GM12891 (cell line): ENCODE measurements around the gene CACNG6.

Experiments
- PAX5 ChIP-seq: IDR thresholded peaks from 2 replicates; pipeline ENCODE4 v1.6.1; 2011; ENCODE audit warnings: low read length, moderate library complexity, mild to moderate bottlenecking; ENCODE audit not compliant: insufficient read depth, severe bottlenecking
- POLR2A ChIP-seq: IDR thresholded peaks from 2 replicates; pipeline ENCODE4 v1.6.1; 2011; ENCODE audit warnings: low read depth, low read length, control low read depth
- POLR2AphosphoS5 ChIP-seq: IDR thresholded peaks from 2 replicates; pipeline ENCODE4 v1.6.1; 2011; ENCODE audit warnings: low read depth, low read length, control low read depth
- POU2F2 ChIP-seq: IDR thresholded peaks from 2 replicates; pipeline ENCODE4 v1.6.1; 2011; ENCODE audit warnings: low read depth, mild to moderate bottlenecking, control low read depth, low read length, moderate library complexity
- SPI1 ChIP-seq: IDR thresholded peaks from 2 replicates; pipeline ENCODE4 v1.6.1; 2011; ENCODE audit warnings: low read depth, low read length, control low read depth
- TAF1 ChIP-seq: IDR thresholded peaks from 2 replicates; pipeline ENCODE4 v1.6.1; 2011; ENCODE audit warnings: low read depth, low read length, control low read depth

DNA sequence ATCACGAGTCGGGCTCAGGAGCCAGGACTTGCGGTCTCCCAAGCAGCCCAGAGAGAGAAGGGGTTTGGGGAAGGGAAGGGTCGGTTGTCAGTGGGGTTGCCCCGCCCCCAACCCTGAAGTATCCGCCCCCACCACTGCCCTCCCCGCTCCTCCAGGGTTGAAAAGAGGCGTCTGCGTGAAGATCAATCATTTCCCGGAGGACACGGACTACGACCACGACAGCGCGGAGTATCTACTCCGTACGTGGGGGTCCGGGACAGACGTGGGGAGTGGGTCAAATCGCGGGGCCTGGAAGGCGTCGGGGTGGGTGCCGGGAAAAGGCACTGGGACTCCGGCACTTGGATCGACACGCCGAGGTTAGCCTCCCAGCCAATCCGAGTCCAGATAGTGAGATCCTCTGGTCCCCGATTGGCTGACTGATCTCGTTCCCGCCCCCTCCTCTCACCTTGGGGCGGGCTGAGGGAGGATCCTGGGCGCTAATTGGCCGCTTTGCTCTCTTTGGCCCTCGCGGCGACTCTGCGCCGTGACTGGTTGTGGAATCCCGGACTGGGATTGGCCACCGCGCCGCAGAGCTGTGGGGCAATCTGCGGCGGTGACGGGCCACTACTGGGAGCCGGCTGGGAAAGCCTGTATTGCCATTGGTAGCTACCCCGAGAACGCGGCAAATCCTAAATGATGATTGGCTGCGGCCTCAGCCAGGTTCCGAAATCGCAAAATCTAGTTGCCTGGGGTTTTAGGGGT lies 13.3 kb upstream of the CACNG6 start:
- TF ChIP-seq POLR2A (no peak), POLR2AphosphoS5 (no peak), TAF1 (no peak), PAX5 (no peak), SPI1 (no peak), POU2F2 (no peak)
